HG03520 (cell line): ENCODE data around the gene FEM1C.
"Not testable (repeated sequence)": the region's sequence is repeated elsewhere in the genome, so short reads cannot be mapped to it uniquely, and the experiment has no call there.

Experiments used
- ATAC-seq: cut with Tn5 transposase; IDR thresholded peaks from one replicate; pipeline ENCODE4 v1.9.1; 2021; ENCODE audit warnings: mild to moderate bottlenecking, moderate library complexity; ENCODE audit not compliant: unreplicated experiment

The FEM1C gene

GRCh38 chr5:115480271-115480670, 64.3 kb downstream of the FEM1C start:
- ATAC-seq, result peak; percentile 54

GRCh38 chr5:115479166-115479873, 65.3 kb downstream of the FEM1C start:
- not testable (repeated sequence) for ATAC-seq

GRCh38 chr5:115478281-115478680, 66.3 kb downstream of the FEM1C start:
- no peak for ATAC-seq

- no peak for ATAC-seq
These were observed 67.0 kb downstream of the FEM1C start for GRCh38 chr5:115477581-115477980.

GRCh38 chr5:115475788-115476187, 68.8 kb downstream of the FEM1C start:
- ATAC-seq, result no peak

GRCh38 chr5:115472271-115473025, 72.1 kb downstream of the FEM1C start:
- ATAC-seq, result no peak

- no peak for ATAC-seq
These were observed 73.1 kb downstream of the FEM1C start for GRCh38 chr5:115471345-115472063.

GRCh38 chr5:115470921-115471320, 73.7 kb downstream of the FEM1C start:
- no peak for ATAC-seq
